GM13976 (cell line): ENCODE data around the gene ADGRD1.
"Not testable (repeated sequence)": the region's sequence is repeated elsewhere in the genome, so short reads cannot be mapped to it uniquely, and the experiment has no call there.

Experiments
- DNase-seq: peaks from one replicate; pipeline ENCODE4 v3.0.0; 2012; ENCODE audit warnings: low spot score
- CTCF ChIP-seq: IDR thresholded peaks from 2 replicates; pipeline ENCODE4 v1.5.1; 2012; ENCODE audit warnings: borderline replicate concordance, mild to moderate bottlenecking; ENCODE audit not compliant: insufficient read depth; ENCODE audit errors: extremely low read depth, missing control alignments, control extremely low read depth
- in situ Hi-C: fragments of 300-500 bp; cut with MboI; formaldehyde crosslinking; loops from one replicate; pipeline ENCODE4 v1.12.0; 2022; ENCODE audit warnings: low sequenced_read_pairs, mixed read lengths, inconsistent platforms; ENCODE audit not compliant: unreplicated experiment

ADGRD1 gene

DNA sequence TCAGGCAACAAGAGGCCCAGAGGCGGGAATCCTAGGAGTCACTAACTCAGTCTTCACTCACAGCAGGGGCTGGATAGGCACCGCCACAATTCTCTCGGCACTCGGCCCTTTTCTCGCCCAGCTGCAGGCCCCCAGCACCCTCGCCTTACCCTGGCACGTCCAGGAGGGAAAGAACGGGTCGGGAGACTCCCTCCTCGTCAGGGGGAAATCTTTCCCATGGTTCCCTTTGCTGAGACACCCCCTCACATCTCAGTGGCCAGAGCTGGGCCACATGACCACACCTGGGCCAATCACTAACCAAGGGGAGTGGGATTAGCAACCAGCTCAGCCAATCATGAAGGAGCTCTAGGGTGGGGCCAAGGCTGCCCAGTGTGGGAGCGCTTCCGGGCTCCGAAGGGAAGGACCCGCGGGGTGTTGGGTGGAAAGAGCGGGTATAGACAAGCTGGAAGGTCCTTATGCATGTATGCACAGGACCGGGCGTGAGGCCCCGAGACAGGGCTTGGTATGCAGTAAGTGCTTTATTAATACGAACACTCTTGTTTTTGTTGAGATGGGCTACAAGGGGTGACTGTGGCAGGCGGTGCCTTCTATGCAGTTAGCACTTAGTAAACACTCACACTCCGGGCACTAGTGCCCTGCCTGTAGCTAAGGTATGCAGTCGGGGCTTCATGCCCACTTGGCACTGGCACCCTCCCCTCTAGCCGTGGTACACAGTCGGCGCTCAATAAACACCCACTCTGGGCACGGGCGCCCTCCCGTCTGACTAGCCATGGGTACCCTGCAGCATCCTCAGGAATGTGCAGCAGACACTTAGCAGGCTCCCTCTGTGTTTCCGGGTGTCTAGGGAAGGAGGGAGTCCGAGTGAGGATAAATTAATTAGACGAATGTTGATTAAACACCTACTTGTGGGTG, 40.3 kb downstream of the ADGRD1 start:
- no peak for DNase-seq
- in situ Hi-C loops = no loop called here
- no peak for TF ChIP-seq CTCF

DNA sequence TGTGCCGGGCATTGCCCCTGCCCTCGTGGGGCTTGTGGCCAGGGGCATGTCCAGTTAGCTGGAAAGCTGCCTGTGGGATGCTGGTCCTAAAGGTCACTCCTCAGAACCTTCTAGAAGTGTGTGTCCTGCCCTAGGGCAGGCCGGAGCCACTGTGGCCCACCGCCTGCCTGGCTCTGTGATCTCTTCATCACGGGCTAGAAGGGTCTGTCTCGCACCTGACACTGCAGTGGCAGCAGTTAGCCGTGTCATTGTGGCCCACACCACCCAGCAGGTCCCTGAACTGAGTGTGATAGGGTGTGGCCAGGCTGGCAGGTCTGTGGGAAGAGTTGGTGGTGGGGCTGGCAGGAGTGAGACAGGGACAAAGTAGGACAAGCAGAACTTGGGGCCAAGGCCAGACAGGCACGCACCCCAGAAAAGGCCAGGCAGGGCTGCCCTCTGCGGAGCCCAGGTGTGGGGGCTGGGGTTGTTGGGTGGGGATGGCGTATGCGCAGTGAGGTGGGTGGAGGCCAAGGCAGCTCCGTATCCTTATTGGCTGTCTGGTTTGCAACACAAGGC, 41.2 kb downstream of the ADGRD1 start:
- no peak for DNase-seq
- in situ Hi-C loops = no loop called here
- no peak for TF ChIP-seq CTCF

DNA sequence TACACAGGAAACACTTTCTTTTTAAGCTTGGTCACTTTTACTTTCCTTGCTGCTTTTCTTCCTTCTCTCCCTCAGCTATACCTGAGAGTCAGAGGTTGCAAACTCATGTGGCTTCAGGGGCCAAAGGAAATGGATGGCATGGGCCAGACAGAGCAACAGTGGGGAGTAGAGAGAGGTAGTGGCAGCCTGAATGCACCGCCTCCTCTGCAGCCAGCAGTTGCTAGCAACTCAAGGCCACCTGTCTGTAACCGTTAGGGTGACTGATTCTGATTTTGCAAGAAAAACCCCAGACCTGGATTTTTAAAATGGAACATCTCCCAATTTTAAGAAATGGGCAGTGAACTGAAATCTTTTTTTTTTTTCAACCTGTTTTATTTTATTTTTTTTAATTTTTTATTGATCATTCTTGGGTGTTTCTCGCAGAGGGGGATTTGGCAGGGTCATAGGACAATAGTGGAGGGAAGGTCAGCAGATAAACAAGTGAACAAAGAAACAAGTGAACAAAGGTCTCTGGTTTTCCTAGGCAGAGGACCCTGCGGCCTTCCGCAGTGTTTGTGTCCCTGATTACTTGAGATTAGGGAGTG, 41.8 kb downstream of the ADGRD1 start:
- in situ Hi-C loops, DNase-seq: not testable (repeated sequence)

DNA sequence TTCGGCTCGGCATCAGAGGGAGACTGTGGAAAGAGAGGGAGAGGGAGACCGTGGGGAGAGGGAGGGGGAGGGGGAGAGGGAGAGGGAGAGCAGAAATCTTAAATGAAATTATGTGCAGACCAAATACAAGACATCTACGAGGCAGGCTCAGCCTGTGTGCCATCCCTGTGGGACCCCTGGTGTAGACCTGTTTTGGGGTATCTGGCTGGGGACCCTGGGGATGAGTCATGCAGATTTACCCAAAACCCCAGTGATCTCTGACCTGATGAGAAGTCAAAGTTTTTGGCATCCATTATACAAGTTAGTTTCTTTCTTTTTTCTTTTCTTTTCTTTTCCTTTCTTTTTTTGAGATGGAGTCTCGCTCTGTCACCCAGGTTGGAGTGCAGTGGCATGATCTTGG, 44.4 kb downstream of the ADGRD1 start:
- no peak for TF ChIP-seq CTCF
- in situ Hi-C loops = no loop called here
- DNase-seq = no peak

DNA sequence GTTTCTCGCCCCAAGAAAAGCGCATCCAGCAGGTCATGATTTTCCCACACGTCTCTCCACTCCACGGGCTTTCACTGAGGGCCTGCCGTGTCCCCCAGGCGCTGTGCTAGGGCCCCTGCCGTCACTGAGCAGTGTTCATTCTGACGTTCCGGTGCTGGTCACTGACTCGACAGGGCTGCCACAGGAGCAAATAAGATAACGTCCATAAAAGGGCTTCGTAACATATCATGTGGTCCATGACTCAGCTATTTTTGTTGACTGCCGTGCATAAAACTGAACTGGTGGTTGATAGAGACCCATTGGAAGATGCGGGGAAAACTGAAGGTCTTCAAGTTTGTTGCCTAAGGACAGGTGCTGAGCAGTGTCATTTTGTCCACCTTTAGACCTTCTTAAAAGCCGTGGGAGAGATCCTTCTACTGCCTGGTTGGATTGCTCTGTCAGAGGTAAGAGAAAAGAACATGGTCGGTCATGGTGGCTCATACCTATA, 46.3 kb downstream of the ADGRD1 start:
- in situ Hi-C loops = no loop called here
- TF ChIP-seq CTCF = no peak
- DNase-seq = no peak

- in situ Hi-C loops = no loop called here
- no peak for DNase-seq
- TF ChIP-seq CTCF = no peak
Measured at GRCh38 chr12:131001493-131001892, 47.8 kb downstream of the ADGRD1 start.

DNA sequence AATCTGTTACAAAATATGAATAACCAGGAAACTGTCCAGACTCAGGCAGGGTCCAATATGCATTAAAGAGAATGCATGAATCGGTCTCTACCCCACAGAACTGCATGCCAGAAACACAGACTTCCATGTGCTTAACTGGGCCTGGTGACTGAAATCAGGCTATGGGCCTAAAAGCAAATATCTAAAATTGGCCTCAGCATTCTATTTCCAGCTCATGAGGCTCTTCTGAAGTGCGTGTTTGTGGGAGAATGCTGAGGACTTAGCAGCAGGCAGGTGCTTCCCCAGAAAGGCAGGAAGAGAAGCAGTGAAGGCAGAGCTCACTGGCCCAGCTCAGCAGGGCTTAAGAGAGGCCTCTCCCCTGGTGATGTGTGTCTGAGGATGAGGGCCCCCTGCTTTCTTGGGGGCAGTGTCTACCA, 48.5 kb downstream of the ADGRD1 start:
- DNase-seq = peak; percentile 81
- TF ChIP-seq CTCF = no peak
- in situ Hi-C loops = no loop called here
